Osteocyte (in vitro differentiated cells): ENCODE results near the gene LMOD1. TPM values are rescaled to one million over a fixed set of nuclear protein-coding genes. Genes with fewer than 3 reads are reported as not detected.
"Not testable (repeated sequence)": the region's sequence is repeated elsewhere in the genome, so short reads cannot be mapped to it uniquely, and the experiment has no call there.

Experiments
- DNase-seq: peaks from one replicate; pipeline ENCODE4 v3.0.0; 2021; ENCODE audit warnings: mixed read lengths; ENCODE audit not compliant: unreplicated experiment; ENCODE audit errors: extremely low spot score
- H3K27ac Mint-ChIP-seq: one replicate; pipeline ENCODE4 v1.8.0; 2021; ENCODE audit warnings: mild to moderate bottlenecking, mixed read lengths; ENCODE audit not compliant: unreplicated experiment
- H3K27me3 Mint-ChIP-seq: one replicate; pipeline ENCODE4 v1.8.0; 2021; ENCODE audit warnings: mixed read lengths; ENCODE audit not compliant: unreplicated experiment
- H3K36me3 Mint-ChIP-seq: one replicate; pipeline ENCODE4 v1.8.0; 2021; ENCODE audit warnings: mixed read lengths; ENCODE audit not compliant: unreplicated experiment
- H3K4me1 Mint-ChIP-seq: one replicate; pipeline ENCODE4 v1.8.0; 2021; ENCODE audit warnings: mixed read lengths; ENCODE audit not compliant: unreplicated experiment
- H3K4me3 Mint-ChIP-seq: one replicate; pipeline ENCODE4 v1.8.0; 2021; ENCODE audit warnings: mild to moderate bottlenecking, moderate library complexity, mixed read lengths; ENCODE audit not compliant: unreplicated experiment
- H3K9me3 Mint-ChIP-seq: one replicate; pipeline ENCODE4 v1.8.0; 2021; ENCODE audit warnings: mixed read lengths; ENCODE audit not compliant: unreplicated experiment
- CTCF ChIP-seq: fragments of 200-600 bp; sonication (generic); IDR thresholded peaks from 2 replicates; pipeline ENCODE4 v1.5.0; 2021; ENCODE audit warnings: antibody characterized with exemption, mild to moderate bottlenecking, moderate library complexity
- total RNA-seq: library from RNA; stranded (reverse); gene quantifications from 2 replicates; pipeline ENCODE4 v1.2.1, GENCODE V29; 2021

LMOD1 gene
- total RNA-seq, 1 donor from 2014 or later = 15.9 TPM

- Mint-ChIP-seq H3K27me3 (no peaks in the 10 kb centered on the region), H3K4me3 (no peak overlapping the region), H3K4me1 (no peaks in the 10 kb centered on the region), H3K9me3 (no peaks in the 10 kb centered on the region), H3K27ac (no peak overlapping the region), H3K36me3 (peaks cover 42% of the 10 kb centered on the region)
- TF ChIP-seq CTCF = no peak
- DNase-seq = no peak
Observed at GRCh38 chr1:201874672-201875071, 71.7 kb downstream of the LMOD1 start.

DNA sequence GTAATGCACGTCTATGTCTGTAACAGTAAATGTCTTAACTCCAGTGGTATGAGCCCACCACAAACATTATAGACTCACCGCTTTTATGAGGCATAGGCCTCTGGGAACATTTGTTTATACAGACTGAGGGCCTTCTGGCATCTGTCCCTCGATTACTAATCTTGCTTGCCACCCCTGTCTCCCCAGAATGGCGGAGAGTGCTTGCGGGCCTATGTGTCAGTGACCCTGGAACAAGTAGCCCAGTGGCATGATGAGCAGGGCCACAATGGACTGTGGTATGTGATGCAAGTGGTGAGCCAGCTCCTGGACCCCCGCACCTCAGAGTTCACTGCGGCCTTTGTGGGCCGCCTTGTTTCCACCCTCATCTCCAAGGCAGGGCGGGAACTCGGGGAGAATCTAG lies 76.0 kb downstream of the LMOD1 start:
- peak; percentile 65 for DNase-seq
- peaks cover 55% of the 10 kb centered on the region for H3K36me3 Mint-ChIP-seq
- TF ChIP-seq CTCF = no peak
- H3K4me3 Mint-ChIP-seq = no peak overlapping the region
- no peaks in the 10 kb centered on the region for H3K4me1 Mint-ChIP-seq
- H3K27me3 Mint-ChIP-seq = no peaks in the 10 kb centered on the region
- H3K9me3 Mint-ChIP-seq = no peaks in the 10 kb centered on the region
- H3K27ac Mint-ChIP-seq = no peak overlapping the region

- Mint-ChIP-seq H3K4me1 (no peaks in the 10 kb centered on the region), H3K27ac (no peak overlapping the region), H3K9me3 (no peaks in the 10 kb centered on the region), H3K36me3 (peaks cover 43% of the 10 kb centered on the region), H3K4me3 (no peak overlapping the region), H3K27me3 (no peaks in the 10 kb centered on the region)
- DNase-seq = no peak
- TF ChIP-seq CTCF = no peak
Observed at GRCh38 chr1:201861448-201861847, 84.9 kb downstream of the LMOD1 start.

DNA sequence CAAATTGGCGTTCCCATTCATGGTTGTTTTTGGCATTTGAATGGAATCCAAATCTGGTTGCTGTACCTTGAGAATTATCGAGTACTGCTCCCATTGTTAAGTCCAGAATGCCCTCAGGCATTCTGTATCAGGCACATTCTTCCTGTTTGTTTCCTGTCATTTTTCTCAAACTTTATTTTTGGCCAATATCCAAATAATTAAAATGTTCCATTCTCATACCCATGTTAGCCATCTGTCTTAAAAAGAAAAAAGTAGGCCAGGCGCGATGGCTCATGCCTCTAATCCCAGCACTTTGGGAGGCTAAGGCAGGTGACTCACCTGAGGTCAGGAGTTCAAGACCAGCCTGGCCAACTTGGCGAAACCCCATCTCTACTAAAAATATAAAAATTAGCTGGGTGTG lies 86.9 kb downstream of the LMOD1 start:
- Mint-ChIP-seq H3K27me3 (no peaks in the 10 kb centered on the region), H3K9me3 (no peaks in the 10 kb centered on the region), H3K4me1 (no peaks in the 10 kb centered on the region), H3K4me3 (no peak overlapping the region), H3K36me3 (peaks cover 54% of the 10 kb centered on the region), H3K27ac (no peak overlapping the region)
- no peak for TF ChIP-seq CTCF
- DNase-seq = no peak

GRCh38 chr1:201856722-201857121 lies 89.6 kb downstream of the LMOD1 start:
- not testable (repeated sequence) for H3K9me3 Mint-ChIP-seq, DNase-seq, H3K4me1 Mint-ChIP-seq, H3K27ac Mint-ChIP-seq, H3K4me3 Mint-ChIP-seq, H3K27me3 Mint-ChIP-seq
- peaks cover 63% of the 10 kb centered on the region for H3K36me3 Mint-ChIP-seq

DNA sequence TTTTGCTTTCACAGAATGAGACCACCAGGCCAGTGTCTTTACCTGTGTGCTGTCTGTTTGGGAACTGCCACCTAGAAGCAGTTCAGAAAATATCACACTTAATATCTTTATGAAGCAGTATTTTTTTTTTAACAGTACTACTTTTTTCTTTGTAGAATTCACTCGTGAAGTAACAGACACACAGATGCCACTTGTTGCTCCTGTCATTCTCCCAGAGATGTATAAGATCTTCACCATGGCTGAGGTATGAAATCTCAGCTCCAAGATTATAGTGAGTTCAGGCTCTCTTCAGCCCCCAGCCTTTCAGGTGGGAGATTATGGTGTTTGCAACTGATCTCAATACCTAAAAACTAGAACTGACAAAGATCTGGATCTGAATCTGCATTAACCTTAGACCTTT lies 94.4 kb downstream of the LMOD1 start:
- H3K4me3 Mint-ChIP-seq = no peak overlapping the region
- peaks cover 54% of the 10 kb centered on the region for H3K36me3 Mint-ChIP-seq
- no peaks in the 10 kb centered on the region for H3K9me3 Mint-ChIP-seq
- no peak overlapping the region for H3K27ac Mint-ChIP-seq
- H3K4me1 Mint-ChIP-seq = peaks cover 23% of the 10 kb centered on the region
- TF ChIP-seq CTCF = no peak
- no peak for DNase-seq
- no peaks in the 10 kb centered on the region for H3K27me3 Mint-ChIP-seq
